Measurements from ENCODE around the gene KNSTRN. TPM values are rescaled to one million over a fixed set of nuclear protein-coding genes. Genes with fewer than 3 reads are reported as not detected.

KNSTRN gene
- total and polyA plus RNA-seq, 2 experiments from 2014 or later = 67.9 to 80.4 TPM

GRCh38 chr15:40335938-40336743, 46.4 kb upstream of the KNSTRN start:
- H3K4me3 Mint-ChIP-seq = no peak overlapping the region
- H3K4me1 Mint-ChIP-seq = peaks cover 42% of the 10 kb centered on the region
- H3K27ac Mint-ChIP-seq = no peak overlapping the region
- Histone ChIP-seq H3K4me1 (ENCODE audit: insufficient read depth) (peaks cover 4% of the 10 kb centered on the region; the same call in 1 of the 2 replicates), H3F3A (replicated peaks; ENCODE audit: low read depth) (0 out of 2 replicates have a peak, but pooled peaks cover 4% of the 10 kb centered on the region), H3K27ac (ENCODE audit: low read depth) (no peak overlapping the region), H3K79me2 (replicated peaks; ENCODE audit: insufficient read depth) (no peaks in the 10 kb centered on the region), H3K36me3 (ENCODE audit: insufficient read depth) (no peaks in the 10 kb centered on the region), H3K4me2 (no peak overlapping the region), H2AFZ (no peak overlapping the region), H4K20me1 (replicated peaks; ENCODE audit: insufficient read depth) (no peaks in the 10 kb centered on the region), H3K9me2 (ENCODE audit: insufficient read depth) (0 out of 2 replicates have a peak, but pooled peaks cover 2% of the 10 kb centered on the region), H3K27me3 (ENCODE audit: insufficient read depth) (no peaks in the 10 kb centered on the region), H3K4me3 (no peak overlapping the region)
- H3K27me3 Mint-ChIP-seq (ENCODE audit: insufficient read depth, low read depth, poor library complexity) = peaks cover 20% of the 10 kb centered on the region
- TF ChIP-seq STAT1 (IDR thresholded peaks at IDR 0.05; ENCODE audit: unreplicated experiment) (no peak), NANOG (IDR thresholded peaks at IDR 0.05; ENCODE audit: borderline replicate concordance) (no peak), POLR2AphosphoS5 (IDR thresholded peaks at IDR 0.05; ENCODE audit: low read depth) (no peak), ZNF114 (CRISPR knock-in tag; IDR thresholded peaks at IDR 0.05) (no peak), EZH2 (IDR thresholded peaks at IDR 0.05; ENCODE audit: low read depth, unreplicated experiment) (no peak), CTCF (conservative IDR thresholded peaks at IDR 0.05; ENCODE audit: low read depth in 2 of 2) (no peak), ETS1 (IDR thresholded peaks at IDR 0.05) (no peak), ZNF462 (CRISPR knock-in tag; IDR thresholded peaks at IDR 0.05) (no peak), EZH2phosphoT487 (IDR thresholded peaks at IDR 0.05; ENCODE audit: unreplicated experiment) (no peak), ZNF331 (CRISPR knock-in tag; IDR thresholded peaks at IDR 0.05; ENCODE audit: low read depth) (no peak), REST (IDR thresholded peaks at IDR 0.05; ENCODE audit: unreplicated experiment) (no peak), JUNB (IDR thresholded peaks at IDR 0.05; ENCODE audit: unreplicated experiment) (no peak)
- ATAC-seq = no peak
- DNase-seq (ENCODE audit: low spot score) = no peak
- H3K9me3 Mint-ChIP-seq = no peaks in the 10 kb centered on the region
- H3K36me3 Mint-ChIP-seq (ENCODE audit: low read depth) = peaks cover 4% of the 10 kb centered on the region; the same call in 1 of the 3 replicates

All from GM23338 (cell line).